Natural killer cell treated with Interleukin-12 subunit alpha and Interleukin-12 subunit beta and Interleukin-15 and Interleukin-18, amount 100 ng/mL, for 72 hours (primary cell): ENCODE measurements around the gene APBA2. TPM values are rescaled to one million over a fixed set of nuclear protein-coding genes. Genes with fewer than 3 reads are reported as not detected.
A peak's percentile ranks its signal among the peaks of the same experiment; 100 is the strongest.

ENCODE experiments used
- ATAC-seq, 2 donors: fragments of 150-1000 bp; cut with Tn5 transposase in 1 of 2; sonication (Bioruptor Pico), chemical (Tn5 transposase) in 1 of 2; 2 replicates each; pipeline ENCODE4 v1.10.0; 2021
- DNase-seq: peaks from one replicate; pipeline ENCODE4 v3.0.0; 2022; ENCODE audit warnings: low spot score
- H3K27ac Mint-ChIP-seq, 2 donors: 1 replicate in 1 of 2; 2 replicates in 1 of 2; pipeline ENCODE4 v1.8.0; 2022; ENCODE audit warnings: mixed read lengths in 2 of 2, mild to moderate bottlenecking in 1 of 2, moderate library complexity in 1 of 2
- H3K27me3 Mint-ChIP-seq, 2 donors: 1 replicate in 1 of 2; 2 replicates in 1 of 2; pipeline ENCODE4 v1.8.0; 2022; ENCODE audit warnings: mixed read lengths in 2 of 2
- H3K36me3 Mint-ChIP-seq: one replicate; pipeline ENCODE4 v1.8.0; 2022; ENCODE audit warnings: mixed read lengths
- H3K4me1 Mint-ChIP-seq, 2 donors: 1 replicate in 1 of 2; 2 replicates in 1 of 2; pipeline ENCODE4 v1.8.0; 2022; ENCODE audit warnings: low read depth in 2 of 2, mixed read lengths in 2 of 2, mild to moderate bottlenecking in 1 of 2
- H3K4me3 Mint-ChIP-seq: one replicate; pipeline ENCODE4 v1.8.0; 2022; ENCODE audit warnings: mixed read lengths
- H3K9me3 Mint-ChIP-seq: 2 replicates; pipeline ENCODE4 v1.8.0; 2022; ENCODE audit warnings: mixed read lengths
- total RNA-seq, 2 donors: library from RNA; stranded (reverse); gene quantifications; one replicate each; pipeline ENCODE4 v1.2.3, GENCODE V29; 2022

Gene APBA2
- total RNA-seq, 2 donors from 2014 or later: 6.0 to 19.4 TPM

- DNase-seq: no peak
- Mint-ChIP-seq H3K4me3 (no peak overlapping the region), H3K36me3 (no peaks in the 10 kb centered on the region), H3K4me1 (peaks cover 56 to 58% of the 10 kb centered on the region in 2 donors), H3K9me3 (no peaks in the 10 kb centered on the region), H3K27me3 (no peaks in the 10 kb centered on the region), H3K27ac (peak overlapping the region; percentile 28 to 76)
- no peak for ATAC-seq
These were observed 104.1 kb downstream of the APBA2 start for GRCh38 chr15:28989896-28990295.

- no peak for ATAC-seq
- Mint-ChIP-seq H3K4me3 (no peak overlapping the region), H3K4me1 (peaks cover 53 to 58% of the 10 kb centered on the region in 2 donors), H3K27ac (peak overlapping the region; percentile 50 to 95), H3K36me3 (no peaks in the 10 kb centered on the region), H3K9me3 (no peaks in the 10 kb centered on the region), H3K27me3 (no peaks in the 10 kb centered on the region)
- no peak for DNase-seq
These were observed 104.6 kb downstream of the APBA2 start for GRCh38 chr15:28990390-28990789.

DNA sequence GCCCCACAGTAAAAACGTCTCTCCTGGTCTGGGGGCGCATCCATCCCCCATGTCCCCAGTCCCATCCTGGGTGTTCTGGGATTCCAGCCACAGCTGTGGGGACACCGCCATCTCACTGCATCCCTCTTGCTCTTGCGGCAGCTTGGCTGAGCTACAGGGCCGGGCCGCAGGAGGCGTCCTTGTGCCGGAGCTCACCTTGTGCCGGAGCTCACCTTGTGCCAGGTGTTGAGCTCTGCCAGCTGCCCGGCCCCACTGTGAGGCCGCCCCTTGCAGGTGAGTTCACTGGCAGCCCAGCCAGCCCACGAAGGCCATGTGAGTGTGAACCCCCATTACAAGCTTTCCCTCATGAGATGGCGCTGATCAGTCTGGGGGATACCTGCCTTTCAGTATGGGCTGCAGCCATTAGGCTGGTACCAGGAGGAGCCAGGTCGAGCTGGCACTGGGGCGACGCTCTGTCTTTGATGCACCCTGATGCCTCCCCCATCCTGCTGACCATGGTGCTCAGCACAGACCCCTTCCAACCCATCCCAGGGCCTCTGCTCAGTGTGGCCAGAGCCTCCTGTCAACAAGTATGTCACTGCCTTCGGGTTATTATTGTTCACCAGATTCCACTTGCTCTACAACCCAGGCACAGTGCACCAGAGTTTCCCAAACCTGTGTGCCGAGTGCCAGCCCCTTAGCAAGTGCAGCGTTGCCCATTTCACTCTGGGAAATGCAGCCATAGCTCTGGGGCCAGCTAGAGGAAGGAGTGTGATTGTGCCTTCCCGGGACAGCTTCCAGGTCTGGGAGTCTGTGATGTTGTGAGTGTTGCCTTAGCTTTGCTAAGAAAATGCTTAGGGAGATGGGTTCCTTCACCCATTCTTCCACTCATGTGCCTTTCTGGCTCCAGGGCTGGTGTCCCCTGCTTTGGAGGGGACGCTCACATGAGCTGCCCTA, 105.7 kb downstream of the APBA2 start:
- no peak for ATAC-seq
- H3K4me1 Mint-ChIP-seq: peaks cover 56 to 61% of the 10 kb centered on the region in 2 donors
- H3K9me3 Mint-ChIP-seq: no peaks in the 10 kb centered on the region
- DNase-seq: no peak
- H3K27ac Mint-ChIP-seq: peak overlapping the region in 1 of 2 donors; percentile 95
- H3K36me3 Mint-ChIP-seq: no peaks in the 10 kb centered on the region
- no peak overlapping the region for H3K4me3 Mint-ChIP-seq
- no peaks in the 10 kb centered on the region for H3K27me3 Mint-ChIP-seq

GRCh38 chr15:28992336-28992864, 106.6 kb downstream of the APBA2 start:
- Mint-ChIP-seq H3K9me3 (no peaks in the 10 kb centered on the region), H3K36me3 (no peaks in the 10 kb centered on the region), H3K4me3 (peak overlapping the region; percentile 76), H3K27ac (peak overlapping the region; percentile 91 to 95), H3K27me3 (no peaks in the 10 kb centered on the region), H3K4me1 (peaks cover 53 to 62% of the 10 kb centered on the region in 2 donors)
- ATAC-seq: no peak
- DNase-seq: no peak

GRCh38 chr15:28993051-28993719, 107.4 kb downstream of the APBA2 start:
- H3K27ac Mint-ChIP-seq: peak overlapping the region; percentile 91 to 95
- H3K36me3 Mint-ChIP-seq: no peaks in the 10 kb centered on the region
- H3K4me1 Mint-ChIP-seq: peaks cover 52 to 66% of the 10 kb centered on the region in 2 donors
- H3K27me3 Mint-ChIP-seq: no peaks in the 10 kb centered on the region
- ATAC-seq (no peak), DNase-seq (no peak)
- H3K4me3 Mint-ChIP-seq: peak overlapping the region; percentile 76
- H3K9me3 Mint-ChIP-seq: no peaks in the 10 kb centered on the region

DNA sequence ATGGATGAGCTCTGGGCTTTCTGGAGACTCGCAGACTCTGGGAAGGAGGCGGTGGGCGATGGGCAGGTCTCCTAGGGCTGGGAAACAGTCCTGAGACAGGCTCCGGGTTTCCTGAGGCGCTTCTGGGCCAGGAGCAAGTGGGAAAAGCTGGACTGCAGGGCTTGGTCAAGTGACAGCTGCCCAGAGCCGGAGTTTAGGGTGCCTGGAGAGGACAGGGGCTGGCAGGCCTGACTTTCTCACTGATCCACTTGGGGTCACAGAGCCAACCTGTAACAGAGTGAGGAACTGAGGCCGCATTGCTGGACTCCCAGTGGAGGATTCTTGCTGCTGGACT, 107.9 kb downstream of the APBA2 start:
- Mint-ChIP-seq H3K36me3 (no peaks in the 10 kb centered on the region), H3K27me3 (no peaks in the 10 kb centered on the region), H3K4me1 (peaks cover 52 to 69% of the 10 kb centered on the region in 2 donors), H3K9me3 (no peaks in the 10 kb centered on the region), H3K27ac (peak overlapping the region; percentile 91 to 95), H3K4me3 (peak overlapping the region; percentile 76)
- ATAC-seq (peak in 1 of 2 donors; percentile 2), DNase-seq (no peak)

DNA sequence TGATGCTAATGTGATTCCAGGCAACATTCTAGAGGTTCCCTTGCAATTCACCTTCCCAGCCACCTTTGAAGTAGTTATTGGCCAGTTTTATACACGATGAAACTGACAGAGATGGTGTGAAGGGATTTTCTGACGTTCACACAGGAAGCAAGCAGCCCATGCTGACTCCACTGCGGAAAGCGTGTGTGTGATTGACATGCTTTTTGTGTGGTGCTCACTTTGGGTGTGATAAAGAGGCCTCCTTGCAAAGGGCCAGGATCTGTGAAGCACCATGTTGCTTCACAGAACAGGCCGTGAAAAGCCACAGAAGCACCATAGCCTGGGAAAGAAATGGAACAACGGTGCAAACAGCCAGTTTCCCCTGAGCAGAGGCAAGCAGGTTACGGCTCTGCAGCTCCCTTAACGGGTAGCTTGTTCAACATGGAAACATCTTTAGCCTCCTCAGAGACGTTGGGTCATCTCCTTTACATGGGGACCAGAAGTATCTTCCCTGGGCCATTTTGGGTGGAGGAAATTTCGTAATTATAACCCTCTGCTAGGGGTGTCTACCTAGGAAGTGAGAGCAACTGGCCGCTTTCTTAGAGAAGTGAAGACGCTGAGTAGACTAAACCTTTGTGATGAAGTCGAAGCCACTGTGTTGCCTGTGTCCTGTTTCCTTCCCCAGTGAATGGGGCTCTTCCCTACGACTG, 108.5 kb downstream of the APBA2 start:
- H3K4me1 Mint-ChIP-seq: peaks cover 52 to 66% of the 10 kb centered on the region in 2 donors
- H3K4me3 Mint-ChIP-seq: peak overlapping the region; percentile 76
- DNase-seq (peak; percentile 89), ATAC-seq (peak; percentile 92 to 93)
- no peaks in the 10 kb centered on the region for H3K27me3 Mint-ChIP-seq
- no peaks in the 10 kb centered on the region for H3K36me3 Mint-ChIP-seq
- no peaks in the 10 kb centered on the region for H3K9me3 Mint-ChIP-seq
- H3K27ac Mint-ChIP-seq: peak overlapping the region; percentile 91 to 95

DNA sequence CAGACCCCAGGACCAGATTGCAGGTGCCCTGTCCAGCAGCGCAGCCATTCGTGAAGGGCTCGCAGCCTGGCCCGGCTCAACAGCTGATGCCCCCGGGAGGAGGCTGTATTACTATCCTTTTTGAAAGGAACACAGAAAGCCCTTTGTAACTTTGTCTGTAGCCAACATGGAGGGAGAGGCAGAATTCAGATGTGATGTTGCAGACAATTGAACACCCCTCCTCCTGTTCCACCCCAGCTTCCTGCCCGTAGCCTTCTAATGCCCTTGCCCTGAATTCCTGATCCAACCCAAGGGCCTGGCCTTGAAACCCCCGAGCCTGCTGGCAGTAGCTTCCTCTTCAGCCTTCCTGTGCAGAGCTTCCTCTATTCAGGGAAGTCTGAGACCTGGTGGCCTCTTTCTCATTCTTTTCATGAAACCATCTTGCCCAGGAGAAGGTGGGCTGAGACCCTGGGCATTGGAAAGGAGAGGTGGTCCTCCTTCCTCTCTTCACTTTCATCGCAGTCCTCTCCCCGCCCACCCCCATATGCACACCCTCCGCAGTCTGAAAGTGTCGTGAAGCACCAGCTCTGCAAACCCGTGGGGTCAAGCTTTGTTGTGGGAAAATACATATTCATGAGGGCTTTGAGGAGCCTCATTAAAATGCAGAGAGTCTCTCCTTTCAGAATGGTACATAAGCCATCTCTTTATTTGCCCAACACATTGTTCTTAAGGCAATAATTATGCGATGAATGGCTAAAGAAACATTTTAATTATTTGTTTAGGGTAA, 109.2 kb downstream of the APBA2 start:
- no peaks in the 10 kb centered on the region for H3K36me3 Mint-ChIP-seq
- H3K27ac Mint-ChIP-seq: peak overlapping the region; percentile 91 to 95
- no peaks in the 10 kb centered on the region for H3K9me3 Mint-ChIP-seq
- DNase-seq: no peak
- no peaks in the 10 kb centered on the region for H3K27me3 Mint-ChIP-seq
- peak overlapping the region; percentile 76 for H3K4me3 Mint-ChIP-seq
- no peak for ATAC-seq
- H3K4me1 Mint-ChIP-seq: peaks cover 48 to 64% of the 10 kb centered on the region in 2 donors

DNA sequence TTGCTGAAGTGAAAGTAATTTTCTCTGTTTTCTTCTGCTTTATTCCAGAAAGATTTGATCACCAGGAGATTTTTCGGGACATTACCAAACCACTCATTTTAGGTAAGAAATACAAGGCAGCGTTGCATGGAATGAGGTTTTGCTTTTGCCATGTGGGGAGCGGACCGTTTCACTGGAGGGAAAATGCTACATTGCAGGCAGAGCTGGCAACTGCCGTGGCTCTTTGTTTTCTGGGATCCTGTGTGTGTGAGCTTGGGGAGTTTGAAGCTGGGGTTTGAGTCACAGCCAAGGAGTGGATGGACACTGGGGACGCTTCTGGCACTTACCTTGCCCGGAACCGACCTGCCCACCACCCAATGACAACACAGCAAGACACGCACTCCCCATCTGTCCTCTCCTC, 109.9 kb downstream of the APBA2 start:
- H3K4me1 Mint-ChIP-seq: peaks cover 48 to 64% of the 10 kb centered on the region in 2 donors
- DNase-seq: no peak
- H3K27ac Mint-ChIP-seq: peak overlapping the region; percentile 91 to 95
- H3K4me3 Mint-ChIP-seq: peak overlapping the region; percentile 76
- H3K9me3 Mint-ChIP-seq: no peaks in the 10 kb centered on the region
- no peaks in the 10 kb centered on the region for H3K27me3 Mint-ChIP-seq
- ATAC-seq: no peak
- H3K36me3 Mint-ChIP-seq: no peaks in the 10 kb centered on the region

- no peaks in the 10 kb centered on the region for H3K36me3 Mint-ChIP-seq
- peaks cover 48 to 65% of the 10 kb centered on the region in 2 donors for H3K4me1 Mint-ChIP-seq
- no peak for ATAC-seq
- no peak for DNase-seq
- H3K27ac Mint-ChIP-seq: peak overlapping the region; percentile 91 to 95
- no peaks in the 10 kb centered on the region for H3K27me3 Mint-ChIP-seq
- H3K9me3 Mint-ChIP-seq: no peaks in the 10 kb centered on the region
- peak overlapping the region; percentile 76 for H3K4me3 Mint-ChIP-seq
These were observed 110.5 kb downstream of the APBA2 start for GRCh38 chr15:28996289-28996688.

DNA sequence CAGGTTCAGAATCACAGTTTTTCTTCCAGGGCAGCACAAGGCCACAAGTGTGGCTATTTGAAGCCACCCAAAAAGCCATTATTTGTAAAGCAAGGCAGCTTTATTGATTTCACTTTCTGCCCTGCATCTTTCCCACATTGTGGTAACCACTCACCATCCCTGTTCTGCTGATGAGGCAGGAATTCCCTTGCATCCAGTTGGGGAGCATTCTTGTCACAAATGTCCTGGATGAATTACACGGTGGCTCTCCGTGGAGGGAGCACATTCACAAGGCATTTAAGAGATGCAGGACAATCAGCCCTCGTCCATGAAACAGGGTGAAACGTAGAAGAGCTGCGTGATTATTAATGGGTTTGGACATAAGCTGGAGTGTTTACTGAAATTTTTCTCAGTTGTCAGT, 111.2 kb downstream of the APBA2 start:
- H3K36me3 Mint-ChIP-seq: no peaks in the 10 kb centered on the region
- ATAC-seq (no peak), DNase-seq (no peak)
- H3K9me3 Mint-ChIP-seq: no peaks in the 10 kb centered on the region
- H3K4me1 Mint-ChIP-seq: peaks cover 46 to 64% of the 10 kb centered on the region in 2 donors
- peak overlapping the region; percentile 91 to 95 for H3K27ac Mint-ChIP-seq
- H3K4me3 Mint-ChIP-seq: no peak overlapping the region
- no peaks in the 10 kb centered on the region for H3K27me3 Mint-ChIP-seq

- H3K27me3 Mint-ChIP-seq: no peaks in the 10 kb centered on the region
These were observed 112.0 kb downstream of the APBA2 start for GRCh38 chr15:28997791-28998190.

DNA sequence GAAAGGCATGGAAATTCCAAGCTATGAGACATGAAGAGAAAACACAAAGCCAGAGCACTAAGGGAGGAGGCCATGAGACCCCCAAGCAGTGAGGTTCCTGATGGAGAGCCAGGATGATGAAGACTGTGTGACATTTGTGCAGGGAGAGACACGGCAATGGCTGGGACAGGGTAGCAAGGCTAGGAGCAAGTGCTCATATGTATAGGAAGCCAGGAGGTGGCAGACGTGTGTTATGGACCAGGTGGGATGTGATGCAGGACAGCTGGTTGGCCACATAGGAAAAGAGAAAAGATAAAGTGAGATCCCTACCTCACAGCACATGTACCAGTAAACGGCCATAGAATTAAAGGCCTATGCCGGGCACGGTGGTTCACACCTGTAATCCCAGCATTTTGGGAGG, 112.7 kb downstream of the APBA2 start:
- Mint-ChIP-seq H3K36me3 (no peaks in the 10 kb centered on the region), H3K27ac (peak overlapping the region in 1 of 2 donors; percentile 68), H3K4me1 (peaks cover 43 to 67% of the 10 kb centered on the region in 2 donors), H3K4me3 (no peak overlapping the region), H3K27me3 (no peaks in the 10 kb centered on the region), H3K9me3 (no peaks in the 10 kb centered on the region)
- ATAC-seq (no peak), DNase-seq (no peak)

More at GRCh38 chr15:28997791-28998190, 112.0 kb downstream of the APBA2 start:
- Mint-ChIP-seq H3K36me3 (no peaks in the 10 kb centered on the region), H3K9me3 (no peaks in the 10 kb centered on the region), H3K4me1 (peaks cover 43 to 67% of the 10 kb centered on the region in 2 donors), H3K4me3 (no peak overlapping the region), H3K27ac (peak overlapping the region in 1 of 2 donors; percentile 68)
- ATAC-seq (no peak), DNase-seq (no peak)
